ENCODE results near the gene ZFX. TPM values are rescaled to one million over a fixed set of nuclear protein-coding genes. Genes with fewer than 3 reads are reported as not detected.

ZFX gene
- total and polyA plus RNA-seq, 8 donors, result 4.4 to 40.3 (median 23.9) TPM

GRCh38 chrX:24235084-24235710 is 85.7 kb downstream of the ZFX start:
- WGBS, 2 donors, result 41 to 72% methylated on average over 2 of the region's 2 CpGs
- Histone ChIP-seq H3K4me1 (peaks cover 0 to 7% (median 5%) of the 10 kb centered on the region in 3 donors), H3K9me3 (no peaks in the 10 kb centered on the region), H3K27me3 (no peaks in the 10 kb centered on the region), H3K36me3 (no peaks in the 10 kb centered on the region), H3K4me3 (no peak overlapping the region), H3K27ac (no peak overlapping the region)
- intact Hi-C loops (cut with DNase I), result no loop called here
- ATAC-seq (no peak), DNase-seq (no peak), FAIRE-seq (no peak)
- TF ChIP-seq CTCF (IDR thresholded peaks at IDR 0.05), result no peak

GRCh38 chrX:24241822-24242648 is 92.5 kb downstream of the ZFX start:
- ATAC-seq, result peak; percentile 85 to 91 (median 89)
- Histone ChIP-seq H3K36me3 (no peaks in the 10 kb centered on the region), H3K27ac (peak overlapping the region; percentile 33 to 53 (median 45)), H3K27me3 (no peaks in the 10 kb centered on the region), H3K9me3 (no peaks in the 10 kb centered on the region), H3K4me1 (peaks cover 0 to 8% (median 0%) of the 10 kb centered on the region in 3 donors), H3K4me3 (no peak overlapping the region)
- DNase-seq, result peak in 4 of 6 donors; percentile 33 to 74 (median 50)
- FAIRE-seq, result peak; percentile 65
- peak in 2 of 4 donors; percentile 8 to 41 for TF ChIP-seq CTCF (IDR thresholded peaks at IDR 0.05)
- intact Hi-C loops (cut with DNase I), result loop anchor here in 1 of 3 donors (10.0 kb wide), 1 partner anchor 157 kb away; no protein-coding TSS in a partner anchor
- 29 to 35% methylated on average over 13 of the region's 13 CpGs for WGBS, 2 donors

- intact Hi-C loops (cut with DNase I), result loop anchor here in 1 of 3 donors (10.0 kb wide), 1 partner anchor 158 kb away; no protein-coding TSS in a partner anchor
- H3K9me3 ChIP-seq, result no peaks in the 10 kb centered on the region
- peaks cover 0 to 8% (median 0%) of the 10 kb centered on the region in 3 donors for H3K4me1 ChIP-seq
- peak; percentile 73 to 82 (median 78) for ATAC-seq
- DNase-seq, result peak in 4 of 6 donors; percentile 42 to 62 (median 52)
- H3K36me3 ChIP-seq, result no peaks in the 10 kb centered on the region
- 25 to 31% methylated on average over 8 of the region's 8 CpGs for WGBS, 2 donors
- no peaks in the 10 kb centered on the region for H3K27me3 ChIP-seq
- FAIRE-seq, result no peak
- peak overlapping the region; percentile 33 to 53 (median 45) for H3K27ac ChIP-seq
- no peak overlapping the region for H3K4me3 ChIP-seq
- no peak for TF ChIP-seq CTCF (IDR thresholded peaks at IDR 0.05)
Observed at GRCh38 chrX:24242649-24243175, 93.2 kb downstream of the ZFX start.

- H3K4me1 ChIP-seq, result peaks cover 0 to 8% (median 0%) of the 10 kb centered on the region in 3 donors
- DNase-seq (no peak), ATAC-seq (no peak), FAIRE-seq (no peak)
- no peaks in the 10 kb centered on the region for H3K9me3 ChIP-seq
- H3K4me3 ChIP-seq, result no peak overlapping the region
- peak overlapping the region in 3 of 4 donors; percentile 40 to 53 (median 50) for H3K27ac ChIP-seq
- H3K36me3 ChIP-seq, result no peaks in the 10 kb centered on the region
- no peak for TF ChIP-seq CTCF (IDR thresholded peaks at IDR 0.05)
- intact Hi-C loops (cut with DNase I), result loop anchor here in 1 of 3 donors (10.0 kb wide), 1 partner anchor 158 kb away; no protein-coding TSS in a partner anchor
- no peaks in the 10 kb centered on the region for H3K27me3 ChIP-seq
- 41 to 51% methylated on average over 5 of the region's 5 CpGs for whole genome bisulfite sequencing, 2 donors
Observed at GRCh38 chrX:24243188-24243587, 93.7 kb downstream of the ZFX start.

All from pancreas (tissue), 10 donors.